ENCODE results near the gene TLR1. TPM values are rescaled to one million over a fixed set of nuclear protein-coding genes. Genes with fewer than 3 reads are reported as not detected.
"Not testable (repeated sequence)": the region's sequence is repeated elsewhere in the genome, so short reads cannot be mapped to it uniquely, and the experiment has no call there.

Gene TLR1
- polyA plus RNA-seq, 3 donors: 3.8 to 5.7 (median 4.6) TPM

DNA sequence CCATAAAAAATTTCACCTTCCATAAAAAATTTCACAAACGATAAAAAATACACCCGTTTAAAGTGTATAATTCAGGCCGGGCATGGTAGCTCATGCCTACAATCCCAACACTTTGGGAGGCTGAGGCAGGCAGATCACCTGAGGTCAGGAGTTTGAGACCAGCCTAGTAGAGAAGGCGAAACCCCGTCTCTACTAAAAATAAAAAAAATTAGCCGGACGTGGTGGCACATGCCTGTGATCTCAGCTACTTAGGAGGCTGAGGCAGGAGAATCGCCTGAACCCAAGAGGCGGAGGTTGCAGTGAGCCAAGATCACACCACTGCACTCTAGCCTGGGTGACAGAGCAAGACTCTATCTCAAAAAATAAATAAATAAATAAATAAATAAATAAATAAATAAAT lies 1.7 kb upstream of the TLR1 start:
- DNase-seq (ENCODE audit: low read depth in 3 of 3, low spot score in 2 of 3): not testable (repeated sequence)

DNA sequence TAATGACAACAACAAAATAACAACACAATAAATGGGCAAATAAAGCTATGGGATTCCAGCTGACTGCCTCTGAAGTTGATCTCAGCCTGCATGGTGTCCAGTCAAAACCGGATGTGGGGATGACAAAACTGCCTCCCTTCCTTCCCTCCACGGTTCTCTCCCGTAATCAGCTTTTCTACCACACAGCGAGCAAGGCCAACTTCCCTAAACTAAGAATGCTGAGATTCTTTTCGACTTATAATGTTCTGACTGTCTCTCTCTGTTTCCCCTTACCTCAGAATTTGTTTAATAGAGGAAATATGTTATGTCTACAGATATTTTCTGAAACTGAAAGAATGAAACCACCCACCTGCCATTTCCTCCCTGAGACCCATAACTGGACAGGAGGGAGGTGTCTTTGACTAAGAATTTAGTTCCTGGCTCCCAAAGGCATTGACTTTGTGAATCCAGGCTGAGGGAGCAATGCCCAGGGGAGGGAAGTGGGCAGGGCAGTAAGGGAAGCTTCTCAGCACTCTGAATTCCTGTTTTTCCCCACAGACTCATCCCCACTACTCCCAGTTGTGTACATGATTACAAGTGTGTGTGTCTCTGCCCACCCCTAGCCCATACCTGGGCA lies 1.0 kb upstream of the TLR1 start:
- no peak for DNase-seq (ENCODE audit: low read depth in 3 of 3, low spot score in 2 of 3)

DNA sequence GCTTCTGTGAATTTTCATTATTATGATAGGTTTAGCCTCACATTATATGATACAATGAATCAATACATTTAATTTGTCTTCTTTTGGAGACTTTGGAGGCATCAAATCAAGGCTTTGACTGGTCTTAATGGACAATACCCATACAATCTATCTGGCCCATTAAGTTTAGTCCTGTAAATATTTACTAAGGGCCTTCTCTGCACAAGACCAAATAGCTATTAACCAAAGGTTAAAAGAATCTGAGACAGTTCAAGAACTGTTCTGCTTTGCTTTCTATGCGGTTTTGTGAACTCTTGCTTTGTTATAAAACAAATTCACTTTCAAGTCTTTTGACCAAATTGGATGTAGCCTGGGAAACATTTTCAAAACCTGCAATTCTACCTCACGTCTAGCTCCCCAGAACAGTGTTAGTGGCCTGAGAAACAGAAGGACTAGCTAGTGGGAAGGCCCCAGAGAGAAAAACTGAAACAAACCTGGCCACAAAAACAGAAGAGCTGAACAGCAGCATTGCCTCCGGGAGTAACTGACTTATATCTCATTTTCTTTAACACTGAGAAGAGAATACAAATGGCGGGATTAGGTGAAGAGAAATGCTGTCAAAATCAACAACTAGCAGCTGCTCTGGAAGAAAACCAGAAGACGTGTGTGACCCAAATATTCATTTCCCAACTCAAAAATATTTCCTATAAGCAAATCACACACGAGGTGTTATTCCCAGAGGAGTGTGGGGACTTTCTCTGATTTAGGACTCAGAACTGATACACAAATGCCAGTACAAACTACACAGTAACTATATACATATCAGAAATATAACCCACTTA lies 548 bp downstream of the TLR1 start:
- no peak for DNase-seq (ENCODE audit: low read depth in 3 of 3, low spot score in 2 of 3)

DNA sequence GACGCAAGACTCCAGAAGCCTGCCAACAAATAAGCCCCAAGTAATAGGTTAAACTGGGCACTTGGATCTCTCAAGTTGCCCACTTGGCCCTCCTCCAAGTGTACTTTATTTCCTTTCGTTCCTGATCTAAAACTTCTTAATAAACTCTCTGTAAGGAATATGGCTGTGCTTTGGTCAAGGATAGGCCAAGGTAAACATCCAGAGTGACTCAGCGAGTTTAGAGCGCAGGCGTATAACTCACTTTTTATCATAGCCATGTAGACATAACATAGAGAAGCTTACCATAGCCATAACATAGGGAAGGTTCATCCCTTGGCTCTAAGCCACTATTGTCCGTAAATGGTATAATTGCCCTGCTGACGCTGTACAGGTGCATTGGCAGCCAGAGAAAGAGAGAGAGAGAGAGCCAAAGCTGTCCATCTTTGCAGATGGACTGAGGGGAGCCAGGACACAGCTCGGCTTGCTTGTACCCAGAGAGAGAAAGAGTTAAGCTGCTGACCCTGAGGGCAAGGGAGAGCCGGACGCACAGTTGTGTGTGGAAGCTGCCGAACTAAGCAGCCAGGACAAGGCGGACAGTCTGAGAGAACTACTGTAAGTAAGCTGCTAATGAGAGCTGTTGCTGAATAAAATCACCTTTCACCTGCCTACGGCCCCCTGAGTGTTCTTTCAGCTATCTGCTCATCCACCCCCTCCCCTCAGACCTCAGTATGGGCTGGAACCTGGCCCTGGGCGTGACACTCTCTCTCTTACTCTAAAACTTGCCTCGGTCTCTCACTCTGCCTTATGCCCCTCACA lies 1.8 kb downstream of the TLR1 start:
- no peak for DNase-seq (ENCODE audit: low read depth in 3 of 3, low spot score in 2 of 3)

DNA sequence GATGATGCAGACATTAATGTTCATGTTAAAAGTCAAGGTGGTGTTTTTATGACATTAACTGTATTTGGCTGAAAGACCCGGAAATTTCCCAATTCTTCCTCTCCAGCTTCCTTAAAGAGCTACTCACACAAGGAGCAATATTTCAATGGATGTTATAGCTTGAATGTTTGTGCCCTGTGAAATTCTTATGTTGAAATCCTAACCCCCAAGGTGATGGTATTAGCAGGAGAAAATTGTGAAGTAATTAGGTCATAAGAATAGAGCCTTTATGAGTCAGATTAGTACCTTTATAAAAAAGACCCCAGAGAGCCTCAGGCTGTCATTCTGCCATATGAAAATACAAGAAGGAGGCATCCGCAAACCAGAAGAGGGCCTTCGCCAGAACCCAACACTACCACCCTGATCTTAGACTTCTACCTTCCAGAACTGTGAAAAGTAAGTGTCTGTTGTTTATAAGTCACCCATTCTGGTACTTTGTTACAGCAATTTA lies 3.6 kb downstream of the TLR1 start:
- no peak for DNase-seq (ENCODE audit: low read depth in 3 of 3, low spot score in 2 of 3)

DNA sequence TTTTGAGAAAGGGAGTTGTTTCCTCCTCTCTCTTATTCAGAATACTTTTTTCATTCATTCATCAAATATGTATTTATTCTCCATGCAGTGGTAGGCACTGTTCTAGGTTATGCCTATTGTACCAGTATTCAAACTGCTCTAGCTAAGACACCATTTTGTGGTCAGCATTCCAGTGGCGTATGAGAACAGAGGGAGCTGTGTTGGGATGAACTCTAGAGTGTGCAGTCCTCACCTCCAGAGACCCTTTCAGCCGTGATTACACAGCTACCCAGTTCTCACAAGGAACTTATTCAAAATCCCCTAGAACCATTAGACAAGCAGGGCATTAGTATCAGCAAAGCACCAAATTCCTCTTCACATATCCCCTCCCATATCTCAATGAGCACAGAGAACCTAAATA lies 4.2 kb downstream of the TLR1 start:
- no peak for DNase-seq (ENCODE audit: low read depth in 3 of 3, low spot score in 2 of 3)

DNA sequence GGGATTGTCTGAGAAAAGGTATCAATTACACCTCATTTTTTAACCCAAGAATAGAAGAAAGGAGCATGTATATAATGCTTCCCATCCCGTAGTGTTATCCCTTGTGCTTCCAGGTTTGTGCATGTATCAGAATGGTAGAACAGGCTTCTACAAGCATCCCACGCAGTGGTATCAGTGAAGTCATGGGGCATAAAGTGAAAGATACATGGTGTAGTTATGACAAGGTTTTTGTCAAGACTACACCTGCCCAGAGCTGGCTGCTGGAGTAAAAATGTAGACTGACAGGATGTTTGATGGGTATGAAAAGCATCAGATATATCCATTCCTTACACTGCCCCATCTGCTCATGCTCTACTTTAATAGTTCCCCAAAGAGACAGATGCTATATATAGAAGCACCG lies 9.5 kb downstream of the TLR1 start:
- no peak for DNase-seq (ENCODE audit: low read depth in 3 of 3, low spot score in 2 of 3)

DNA sequence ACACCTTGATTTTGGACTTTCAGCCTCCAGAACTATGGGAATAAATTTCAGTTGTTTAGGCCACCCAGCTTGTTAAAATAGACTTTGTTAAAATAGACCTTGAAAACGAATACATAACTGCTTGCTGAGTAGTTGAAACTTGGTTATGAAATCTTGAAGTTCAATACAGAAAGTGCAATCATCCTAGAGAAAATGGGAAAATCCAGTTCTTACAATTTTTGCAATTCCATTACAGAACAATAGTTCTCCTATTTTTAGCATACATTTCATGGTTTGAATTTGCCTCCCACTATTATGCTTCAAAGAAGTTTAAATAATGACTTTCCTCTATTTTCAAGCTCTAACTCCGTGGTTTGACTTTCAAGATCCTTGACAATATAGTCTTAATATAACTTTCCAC lies 10.5 kb downstream of the TLR1 start:
- no peak for DNase-seq (ENCODE audit: low read depth in 3 of 3, low spot score in 2 of 3)

DNA sequence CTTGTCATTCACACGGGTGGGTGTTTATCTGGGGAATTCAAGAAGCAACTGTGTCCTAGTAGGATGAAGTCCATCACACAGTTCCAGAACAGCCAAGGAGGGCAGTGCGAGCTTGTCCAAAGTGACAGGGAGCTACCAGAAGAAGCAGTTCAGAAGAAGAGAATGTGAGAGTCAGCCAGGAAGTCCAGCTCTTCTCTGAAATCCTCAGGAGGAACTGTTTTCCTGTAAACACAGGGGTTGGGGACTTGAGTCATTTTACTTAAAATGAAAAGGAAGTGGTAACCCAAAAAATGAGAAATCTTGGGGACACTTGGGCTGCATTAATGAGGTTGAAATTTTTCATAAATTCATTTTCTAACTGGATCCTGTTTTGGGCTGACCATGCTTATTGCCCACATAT lies 13.6 kb downstream of the TLR1 start:
- no peak for DNase-seq (ENCODE audit: low read depth in 3 of 3, low spot score in 2 of 3)

DNA sequence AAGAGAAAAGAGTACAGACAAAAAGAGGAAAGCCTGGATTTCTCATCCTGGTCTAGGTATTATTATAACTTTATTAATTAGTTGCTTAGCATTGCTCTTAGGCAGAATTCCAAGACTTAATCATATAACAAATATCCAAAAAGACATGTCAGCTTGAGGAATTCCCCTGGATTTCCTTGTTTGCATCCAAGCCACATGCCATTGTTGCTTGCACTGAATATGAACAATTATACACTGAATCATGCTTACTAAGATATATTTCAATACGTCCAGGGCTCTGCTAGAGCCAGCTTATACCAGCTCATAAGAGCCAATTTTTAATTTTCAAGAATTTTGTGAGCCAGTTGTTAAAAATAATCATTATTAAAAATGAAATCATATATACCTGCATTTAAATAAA lies 16.3 kb downstream of the TLR1 start:
- DNase-seq (ENCODE audit: low read depth in 3 of 3, low spot score in 2 of 3): no peak

DNA sequence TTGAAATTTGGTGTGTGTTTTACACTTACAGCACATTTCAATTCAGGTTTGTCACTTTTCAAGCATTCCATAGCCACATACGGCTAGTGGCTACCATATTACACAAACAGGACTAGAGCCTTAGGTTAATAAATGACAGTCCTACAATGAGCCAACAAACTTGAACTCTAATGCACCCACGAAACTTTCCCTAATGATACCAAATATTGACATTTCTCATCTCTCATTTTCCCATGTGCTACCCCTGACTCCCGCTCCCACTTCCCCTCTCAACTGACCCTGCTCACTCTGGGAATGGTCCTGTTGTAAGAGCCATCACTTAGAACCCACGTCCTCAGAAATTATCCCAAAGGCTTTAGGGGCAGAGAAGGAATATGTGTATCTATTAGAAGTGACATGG lies 16.9 kb downstream of the TLR1 start:
- no peak for DNase-seq (ENCODE audit: low read depth in 3 of 3, low spot score in 2 of 3)

DNA sequence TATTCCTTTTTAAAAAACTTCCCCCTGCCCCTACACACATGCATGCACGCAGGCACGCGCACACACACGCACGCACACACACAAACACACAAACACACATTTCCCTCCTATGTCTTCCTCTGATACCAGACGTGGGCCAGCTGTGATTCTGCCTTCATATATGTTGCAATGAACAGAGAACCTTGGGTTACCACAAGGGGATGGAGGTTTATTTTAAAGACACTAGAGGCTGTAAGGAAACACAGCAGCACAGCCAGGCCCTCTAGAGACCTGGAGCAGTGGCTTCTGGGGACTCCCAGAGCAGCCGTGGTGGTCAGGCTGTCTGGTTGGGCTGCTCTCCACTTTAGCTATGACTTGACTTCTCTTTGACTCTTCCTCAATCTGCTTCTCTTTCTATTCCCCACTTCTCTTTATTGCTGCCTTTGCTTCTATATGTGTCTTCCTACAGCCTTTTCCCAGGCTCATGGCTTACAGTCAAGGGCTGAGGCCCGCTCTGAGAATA lies 18.6 kb downstream of the TLR1 start:
- DNase-seq (ENCODE audit: low read depth in 3 of 3, low spot score in 2 of 3): no peak

DNA sequence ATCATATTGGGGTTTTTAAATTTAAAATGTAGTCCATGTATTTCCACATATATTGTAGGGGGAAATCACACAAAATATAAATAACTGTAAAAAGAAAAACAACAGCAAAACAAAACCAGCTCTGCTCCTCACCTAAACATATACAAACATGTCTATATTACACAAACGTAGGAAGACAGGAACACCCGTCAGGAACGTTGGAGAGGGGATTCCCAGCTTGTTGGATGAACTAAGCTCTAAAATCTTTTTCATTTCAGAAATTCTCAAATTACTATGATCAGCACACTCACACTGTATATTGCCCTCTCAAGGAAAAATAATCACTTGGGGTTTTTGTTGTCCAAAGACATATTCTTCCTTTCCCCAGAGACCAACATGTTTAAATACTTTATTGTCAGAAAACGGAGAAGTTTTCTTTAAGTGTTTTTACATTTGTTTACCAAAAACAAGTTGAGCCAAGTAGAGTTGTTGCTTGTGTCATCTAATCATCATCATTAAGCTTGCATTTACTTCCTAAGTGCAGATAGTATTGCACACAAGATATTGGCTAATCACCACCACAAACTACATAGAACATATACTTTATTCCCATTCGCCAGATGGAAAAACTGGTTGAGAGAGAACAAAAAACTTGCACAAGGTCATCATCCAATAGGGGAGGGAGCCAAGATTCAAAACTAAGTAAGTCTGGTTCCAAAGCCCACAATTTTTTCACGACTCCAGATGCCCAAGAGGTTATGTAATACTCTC lies 19.4 kb downstream of the TLR1 start:
- DNase-seq (ENCODE audit: low read depth in 3 of 3, low spot score in 2 of 3): no peak

DNA sequence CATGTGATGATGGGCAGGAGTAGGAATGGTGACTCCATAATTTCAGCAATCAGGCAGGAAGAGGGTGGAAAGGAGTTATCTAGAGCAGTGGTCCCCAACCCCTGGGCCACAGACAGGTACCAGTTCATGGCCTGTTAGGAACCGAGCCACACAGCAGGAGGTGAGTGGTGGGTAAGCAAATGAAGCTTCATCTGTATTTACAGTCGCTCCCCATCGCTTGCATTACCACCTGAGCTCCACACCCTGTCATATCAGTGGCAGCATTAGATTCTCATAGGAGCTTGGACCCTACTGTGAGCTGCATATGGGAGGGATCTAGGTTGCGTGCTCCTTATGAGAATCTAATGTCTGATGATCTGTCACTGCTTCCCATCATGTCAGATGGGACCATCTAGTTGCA lies 20.4 kb downstream of the TLR1 start:
- DNase-seq (ENCODE audit: low read depth in 3 of 3, low spot score in 2 of 3): no peak

DNA sequence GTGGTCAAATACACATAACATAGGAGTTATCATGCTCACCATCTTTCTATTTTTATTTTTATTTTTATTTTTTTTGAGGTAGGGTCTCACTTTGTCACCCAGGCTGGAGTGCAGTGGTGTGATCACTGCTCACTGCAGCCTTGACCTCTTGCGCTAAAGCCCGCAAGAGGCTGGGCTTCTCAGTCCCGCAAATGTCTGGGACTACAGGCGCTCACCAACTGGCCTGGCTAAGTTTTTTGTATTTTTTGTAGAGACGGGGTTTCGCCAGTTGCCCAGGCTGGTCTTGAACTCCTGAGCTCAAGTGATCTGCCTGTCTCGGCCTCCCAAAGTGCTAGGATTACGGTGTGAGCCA lies 21.5 kb downstream of the TLR1 start:
- DNase-seq (ENCODE audit: low read depth in 3 of 3, low spot score in 2 of 3): no peak

DNA sequence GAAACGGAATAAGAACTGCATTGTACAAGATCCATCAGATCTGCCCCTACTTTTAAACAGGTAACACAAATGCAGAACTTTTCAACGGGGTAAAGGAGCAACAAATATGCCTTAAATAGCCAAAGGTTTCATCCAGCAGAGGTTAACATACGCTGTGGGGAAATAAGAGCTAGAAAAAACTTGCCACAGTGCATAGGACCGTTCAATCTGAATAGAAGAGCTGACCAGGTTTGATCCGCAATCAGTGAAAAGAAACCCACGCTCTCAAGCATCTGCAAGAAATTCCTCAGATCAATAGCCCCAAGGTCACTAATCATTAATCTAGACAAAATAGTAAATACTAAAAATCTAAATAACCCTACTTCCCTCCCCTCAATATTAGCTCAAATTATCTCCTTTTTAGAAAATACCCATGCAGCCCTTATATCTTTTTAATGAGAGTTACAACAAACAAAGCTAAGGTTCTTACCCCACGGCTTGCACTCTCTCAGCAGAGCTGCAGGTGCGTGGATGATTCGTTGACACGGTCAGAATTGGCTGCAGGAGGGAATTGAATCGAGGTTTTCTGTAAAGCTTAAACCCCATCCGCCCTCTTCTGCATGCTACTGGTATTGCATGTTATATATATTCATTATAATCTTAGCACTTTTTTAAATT lies 22.0 kb downstream of the TLR1 start, which contains the start of gene TLR10:
TSS of gene TLR10 (minus strand) at position 539 of the 657 bp plus-strand sequence. CDS start 7,400 bp downstream, outside the sequence.
- no peak for DNase-seq (ENCODE audit: low read depth in 3 of 3, low spot score in 2 of 3)

DNA sequence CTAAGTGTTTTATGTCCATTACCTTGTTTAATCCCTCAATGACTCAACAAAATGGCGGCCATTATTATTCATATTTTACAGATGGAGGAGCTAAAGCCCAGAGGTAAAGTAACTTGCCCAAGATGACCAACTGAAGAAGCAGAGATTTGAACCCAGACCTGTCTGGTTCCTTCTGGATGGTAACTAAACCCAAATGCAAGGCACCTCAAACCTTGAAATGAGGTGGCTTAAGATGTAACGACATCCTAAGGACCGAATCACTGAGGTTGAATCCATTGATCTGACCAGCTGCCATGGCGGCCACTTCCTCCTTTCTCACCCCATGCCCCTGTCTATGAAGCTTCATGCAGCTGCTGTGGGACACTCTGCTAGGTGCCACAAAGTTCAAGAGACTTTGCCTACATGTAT lies 22.7 kb downstream of the TLR1 start:
- DNase-seq (ENCODE audit: low read depth in 3 of 3, low spot score in 2 of 3): no peak

DNA sequence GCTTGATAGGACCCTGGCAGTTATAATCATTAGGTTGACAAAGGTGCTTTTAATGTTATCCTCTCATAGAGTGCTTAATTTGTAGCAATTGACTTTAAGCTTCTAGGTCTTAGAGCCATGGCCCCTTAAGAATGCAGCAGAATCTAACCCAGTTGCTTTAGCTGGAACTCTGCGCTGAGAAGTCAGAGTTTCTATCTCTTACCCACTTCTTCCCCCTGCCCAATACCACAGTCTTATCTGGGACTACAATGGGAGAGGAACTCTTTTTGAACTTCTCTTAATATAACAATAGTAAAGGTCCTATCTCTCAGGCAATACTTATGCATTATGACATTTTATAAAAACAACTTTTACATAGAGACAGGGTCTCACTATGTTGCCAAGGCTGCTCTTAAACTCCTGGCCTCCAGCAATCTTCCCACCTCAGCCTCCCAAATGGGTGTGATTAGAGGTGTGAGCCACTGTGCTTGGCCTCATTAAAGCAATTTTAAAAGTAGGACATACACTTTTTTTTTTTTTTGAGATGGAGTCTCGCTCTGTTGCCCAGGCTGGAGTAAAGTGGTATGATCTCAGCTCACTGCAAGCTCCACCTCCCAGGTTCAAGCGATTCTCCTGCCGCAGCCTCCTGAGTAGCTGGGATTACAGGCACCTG lies 23.6 kb downstream of the TLR1 start:
- DNase-seq (ENCODE audit: low read depth in 3 of 3, low spot score in 2 of 3): no peak

DNA sequence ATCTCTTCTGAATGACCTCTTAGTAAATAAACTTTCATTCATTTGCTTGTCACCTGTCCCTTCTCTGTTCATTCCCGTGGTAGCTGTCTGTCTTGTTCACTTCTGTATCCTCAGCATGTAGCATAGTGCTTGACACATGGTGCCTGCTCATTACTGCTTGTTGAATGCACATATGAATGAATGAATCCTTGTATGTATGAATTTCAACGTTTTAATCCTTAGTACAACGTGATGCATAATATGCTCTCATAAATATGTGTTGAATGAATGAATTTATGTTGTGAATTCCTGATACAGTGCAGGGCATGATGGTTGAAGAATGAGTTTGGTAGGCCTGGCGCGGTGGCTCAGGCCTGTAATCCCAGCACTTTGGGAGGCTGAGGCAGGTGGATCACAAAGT lies 24.8 kb downstream of the TLR1 start:
- no peak for DNase-seq (ENCODE audit: low read depth in 3 of 3, low spot score in 2 of 3)

DNA sequence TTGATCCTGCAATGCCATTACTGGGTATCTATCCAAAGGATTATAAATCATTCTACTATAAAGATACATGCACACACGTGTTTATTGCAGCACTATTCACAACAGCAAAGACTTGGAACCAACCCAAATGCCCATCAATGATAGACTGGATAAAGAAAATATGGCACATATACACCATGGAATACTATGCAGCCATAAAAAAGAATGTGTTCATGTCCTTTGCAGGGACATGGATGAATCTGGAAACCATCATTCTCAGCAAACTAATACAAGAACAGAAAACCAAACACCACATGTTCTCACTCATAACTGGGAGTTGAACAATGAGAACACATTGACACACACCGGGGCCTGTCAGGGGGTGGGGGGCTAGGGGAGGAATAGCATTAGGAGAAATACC lies 26.7 kb downstream of the TLR1 start:
- DNase-seq (ENCODE audit: low read depth in 3 of 3, low spot score in 2 of 3): not testable (repeated sequence)

Data from right renal cortex interstitium (tissue), 3 donors.